Heart left ventricle (tissue), 16 donors: ENCODE measurements around the gene GPR143. TPM values are rescaled to one million over a fixed set of nuclear protein-coding genes. Genes with fewer than 3 reads are reported as not detected.

Source experiments
- ATAC-seq, 4 donors: fragments of 200-7000 bp; cut with Tn5 transposase; one replicate each; pipeline ENCODE4 v1.9.1; 2020 to 2022; ENCODE audit warnings: moderate library complexity in 4 of 4, mild to moderate bottlenecking in 3 of 4, moderate number of reproducible peaks in 1 of 4
- DNase-seq, 5 donors: peaks; one replicate each; pipeline ENCODE4 v3.0.0-alpha.2; 2020
- H3K27ac ChIP-seq, 12 donors: fragments of 200-600 bp; sonication (generic) in 4 of 12; one replicate each; pipeline versions ENCODE4 v1.5.0 to v1.8.0; 2016 to 2022; ENCODE audit warnings: mild to moderate bottlenecking in 2 of 12
- H3K27me3 ChIP-seq, 9 donors: fragments of 200-600 bp; sonication (generic) in 2 of 9; one replicate each; pipeline versions ENCODE4 v1.5.1 to v1.8.0; 2016 to 2022; ENCODE audit warnings: mild to moderate bottlenecking in 3 of 9
- H3K36me3 ChIP-seq, 9 donors: fragments of 200-600 bp; sonication (generic) in 2 of 9; one replicate each; pipeline versions ENCODE4 v1.5.0 to v1.8.0; 2018 to 2022; ENCODE audit warnings: mild to moderate bottlenecking in 2 of 9
- H3K4me1 ChIP-seq, 12 donors: fragments of 200-600 bp; sonication (generic) in 4 of 12; one replicate each; pipeline versions ENCODE4 v1.5.0 to v1.8.0; 2016 to 2022; ENCODE audit warnings: mild to moderate bottlenecking in 3 of 12
- H3K4me3 ChIP-seq, 12 donors: fragments of 200-600 bp; sonication (generic) in 4 of 12; one replicate each; pipeline versions ENCODE4 v1.5.0 to v1.8.0; 2017 to 2022; ENCODE audit warnings: mild to moderate bottlenecking in 9 of 12, moderate library complexity in 4 of 12
- H3K9me3 ChIP-seq, 12 donors: fragments of 200-600 bp; sonication (generic) in 4 of 12; one replicate each; pipeline versions ENCODE4 v1.5.0 to v1.8.0; 2016 to 2022; ENCODE audit warnings: mild to moderate bottlenecking in 1 of 12
- CTCF ChIP-seq, 12 donors: fragments of 200-600 bp; sonication (generic) in 4 of 12; IDR thresholded peaks; one replicate each; pipeline versions ENCODE4 v1.5.0 to v1.8.0; 2018 to 2022; ENCODE audit warnings: antibody characterized with exemption in 12 of 12, mild to moderate bottlenecking in 5 of 12
- POLR2A ChIP-seq, 2 donors: fragments of 450-650 bp; IDR thresholded peaks; one replicate each; pipeline ENCODE4 v1.6.1; 2017; ENCODE audit warnings: antibody characterized with exemption in 2 of 2, mild to moderate bottlenecking in 2 of 2, moderate library complexity in 2 of 2
- WGBS, 4 donors: extraction: QIAGEN DNeasy Blood & Tissue Kit in 2 of 4; methylation state at CpG; one replicate each; pipeline versions ENCODE4 v1.1.5 to v1.1.7; 2013 to 2018; 5-methylcytosine and 5-hydroxymethylcytosine counted together
- intact Hi-C, 10 donors: fragments of 100-400 bp; cut with DNase I; formaldehyde crosslinking; loops; one replicate each; pipeline versions ENCODE4 v1.11.1 to v1.14.2; 2022
- polyA plus RNA-seq, 2 donors: library from polyadenylated mRNA; stranded (reverse); fragments of 200-250 nt; gene quantifications; one replicate each; pipeline ENCODE4 v1.2.3, GENCODE V29; 2013
- total RNA-seq, 9 donors: library from RNA; depleted of rRNA in 2 of 9; stranded (reverse); fragments of >200 nt in 2 of 9; fragmentation: NEBNext Ultra II Directional in 3 of 9; extraction: Animal tissue kit (Norgen Biotek cat#: 25700) in 3 of 9; gene quantifications; one replicate each; pipeline versions ENCODE4 v1.1.0 to v1.2.4, GENCODE V29; 2016 to 2023
- donor health status: ischemic (EF 13 %, LVEDD 7.1; RV severe dilation, severe dysfunction).
- donor health status: healthy with polysubstance abuse.
- donor health status: DM: no; HTN: yes; CAD: no.
- donor health status: DM: no; HTN: no; CAD: no.
- donor health status: ischemic (EF 25% LVEDD 6.9; RV normal size, moderate dysfunction).
- donor health status: ischemic (EF 25% LVEDD 5.7; RV mildly dilated, moderate dysfunction).
- donor health status: healthy.
- donor health status: DM: yes; HTN: yes; CAD: no.
- donor health status: ischemic (EF 35%, LVEDD 5.7; RV mildly dilated, moderate dysfunction).
- donor health status: nonischemic (EF 11% LVEDD 7.7; RV severe dilation, severe dysfunction).
- donor health status: DM: yes; HTN: yes; CAD: no.
- donor health status: PGD.
- donor health status: ischemic (EF 29% LVEDD 5.4; RV normal size, mild dysfunction).
- donor health status: nonischemic (EF 23%, LVEDD 6.1; RV moderate dilation, normal function).

The GPR143 gene
- total and polyA plus RNA-seq, 11 donors: 0.11 to 0.91 (median 0.31) TPM; not detected in 8

- H3K36me3 ChIP-seq: peaks cover 0 to 29% (median 7%) of the 10 kb centered on the region in 9 donors
Measured at GRCh38 chrX:9717376-9717775, 48.3 kb downstream of the GPR143 start.

GRCh38 chrX:9710332-9710731 is 55.3 kb downstream of the GPR143 start:
- ATAC-seq (no peak), DNase-seq (no peak)
- Histone ChIP-seq H3K27ac (no peak overlapping the region), H3K4me1 (peaks cover 0 to 4% (median 0%) of the 10 kb centered on the region in 12 donors), H3K36me3 (peaks cover 0 to 40% (median 17%) of the 10 kb centered on the region in 9 donors), H3K4me3 (no peak overlapping the region), H3K27me3 (no peaks in the 10 kb centered on the region), H3K9me3 (peaks cover 0 to 11% (median 0%) of the 10 kb centered on the region in 12 donors)
- TF ChIP-seq CTCF (IDR thresholded peaks at IDR 0.05): no peak
- no peak for TF ChIP-seq POLR2A (IDR thresholded peaks at IDR 0.05)
- 77 to 97% (median 92%) methylated on average over 8 of the region's 8 CpGs for WGBS, 4 donors
- intact Hi-C loops: no loop called here

More at GRCh38 chrX:9717376-9717775, 48.3 kb downstream of the GPR143 start:
- WGBS, 4 donors: 95 to 98% (median 97%) methylated on average over 19 to 21 of the region's 21 CpGs
- no peak overlapping the region for H3K4me3 ChIP-seq
- no peak for ATAC-seq
- H3K27ac ChIP-seq: no peak overlapping the region
- peaks cover 0 to 6% (median 0%) of the 10 kb centered on the region in 12 donors for H3K9me3 ChIP-seq
- H3K4me1 ChIP-seq: no peaks in the 10 kb centered on the region
- DNase-seq: no peak
- intact Hi-C loops: no loop called here
- TF ChIP-seq CTCF (IDR thresholded peaks at IDR 0.05) (no peak), POLR2A (IDR thresholded peaks at IDR 0.05) (no peak)
- no peaks in the 10 kb centered on the region for H3K27me3 ChIP-seq

GRCh38 chrX:9708923-9709553 is 56.6 kb downstream of the GPR143 start:
- Histone ChIP-seq H3K4me3 (no peak overlapping the region), H3K4me1 (peaks cover 0 to 4% (median 0%) of the 10 kb centered on the region in 12 donors), H3K9me3 (peaks cover 0 to 15% (median 0%) of the 10 kb centered on the region in 12 donors), H3K27me3 (no peaks in the 10 kb centered on the region), H3K36me3 (peaks cover 0 to 40% (median 17%) of the 10 kb centered on the region in 9 donors), H3K27ac (no peak overlapping the region)
- TF ChIP-seq POLR2A (IDR thresholded peaks at IDR 0.05) (no peak), CTCF (IDR thresholded peaks at IDR 0.05) (peak; percentile 73 to 92 (median 78))
- WGBS, 4 donors: 31 to 35% (median 34%) methylated on average over 17 of the region's 17 CpGs
- intact Hi-C loops: loop anchor here in 5 of 10 donors (2.0 to 10.0 kb wide), 11 partner anchors 244 to 962 kb away; partner anchors contain the start of gene TBL1X (in 2 of the 5)
- DNase-seq: peak; percentile 60 to 84 (median 74)
- peak in 3 of 4 donors; percentile 80 to 83 (median 83) for ATAC-seq

- DNase-seq: no peak
- H3K9me3 ChIP-seq: peaks cover 0 to 15% (median 0%) of the 10 kb centered on the region in 12 donors
- intact Hi-C loops: loop anchor here in 5 of 10 donors (2.0 to 10.0 kb wide), 11 partner anchors 243 to 961 kb away; partner anchors contain the start of gene TBL1X (in 2 of the 5)
- H3K36me3 ChIP-seq: peaks cover 0 to 31% (median 17%) of the 10 kb centered on the region in 9 donors
- no peaks in the 10 kb centered on the region for H3K27me3 ChIP-seq
- peaks cover 0 to 4% (median 0%) of the 10 kb centered on the region in 12 donors for H3K4me1 ChIP-seq
- no peak for TF ChIP-seq CTCF (IDR thresholded peaks at IDR 0.05)
- TF ChIP-seq POLR2A (IDR thresholded peaks at IDR 0.05): no peak
- no peak for ATAC-seq
- no peak overlapping the region for H3K4me3 ChIP-seq
- no peak overlapping the region for H3K27ac ChIP-seq
- WGBS, 4 donors: 86 to 97% (median 92%) methylated on average over 10 of the region's 10 CpGs
Measured at GRCh38 chrX:9708086-9708485, 57.6 kb downstream of the GPR143 start.
